Ramos (cell line): ENCODE data around the gene SPRED2.

ENCODE experiments used
- in situ Hi-C: fragments of 300-500 bp; cut with MboI; formaldehyde crosslinking; loops from one replicate; pipeline ENCODE4 v1.14.3; 2022; ENCODE audit warnings: low sequenced_read_pairs; ENCODE audit not compliant: unreplicated experiment

The SPRED2 gene

GRCh38 chr2:65294701-65295100, 137.7 kb downstream of the SPRED2 start:
- in situ Hi-C loops: no loop called here

GRCh38 chr2:65294136-65294535, 138.3 kb downstream of the SPRED2 start:
- in situ Hi-C loops: no loop called here

GRCh38 chr2:65293376-65293775, 139.0 kb downstream of the SPRED2 start:
- in situ Hi-C loops: no loop called here

GRCh38 chr2:65292461-65293011, 139.9 kb downstream of the SPRED2 start:
- in situ Hi-C loops: no loop called here

GRCh38 chr2:65292106-65292400, 140.3 kb downstream of the SPRED2 start:
- in situ Hi-C loops: no loop called here

- in situ Hi-C loops: no loop called here
These were observed 140.9 kb downstream of the SPRED2 start for GRCh38 chr2:65291216-65292105.

GRCh38 chr2:65287364-65287763, 145.0 kb downstream of the SPRED2 start:
- in situ Hi-C loops: no loop called here

- in situ Hi-C loops: no loop called here
These were observed 149.8 kb downstream of the SPRED2 start for GRCh38 chr2:65282477-65283053.

GRCh38 chr2:65281627-65282351, 150.6 kb downstream of the SPRED2 start:
- in situ Hi-C loops: no loop called here

GRCh38 chr2:65279756-65280155, 152.6 kb downstream of the SPRED2 start:
- in situ Hi-C loops: no loop called here

- in situ Hi-C loops: no loop called here
These were observed 153.8 kb downstream of the SPRED2 start for GRCh38 chr2:65278531-65278981.

- in situ Hi-C loops: no loop called here
These were observed 154.5 kb downstream of the SPRED2 start for GRCh38 chr2:65277791-65278483.

- in situ Hi-C loops: no loop called here
These were observed 155.3 kb downstream of the SPRED2 start for GRCh38 chr2:65277118-65277517.

GRCh38 chr2:65276609-65277008, 155.8 kb downstream of the SPRED2 start:
- in situ Hi-C loops: no loop called here

GRCh38 chr2:65275141-65275915, 157.1 kb downstream of the SPRED2 start:
- in situ Hi-C loops: no loop called here

GRCh38 chr2:65273344-65273743, 159.1 kb downstream of the SPRED2 start:
- in situ Hi-C loops: no loop called here

GRCh38 chr2:65268957-65269356, 163.4 kb downstream of the SPRED2 start:
- in situ Hi-C loops: loop anchor here (5.0 kb wide), 1 partner anchor 293 kb away; no protein-coding TSS in a partner anchor

GRCh38 chr2:65267008-65267407, 165.4 kb downstream of the SPRED2 start:
- in situ Hi-C loops: loop anchor here (5.0 kb wide), 1 partner anchor 295 kb away; no protein-coding TSS in a partner anchor

- in situ Hi-C loops: loop anchor here (5.0 kb wide), 1 partner anchor 297 kb away; no protein-coding TSS in a partner anchor
These were observed 166.7 kb downstream of the SPRED2 start for GRCh38 chr2:65265671-65266045.
